LNCAP (cell line): ENCODE data around the gene REXO1.

ENCODE experiments used
- CTCF ChIP-seq: fragments of 450-650 bp; IDR thresholded peaks from 2 replicates; pipeline ENCODE4 v1.5.1; 2017; ENCODE audit warnings: mild to moderate bottlenecking

The REXO1 gene

GRCh38 chr19:1826557-1827521, 21.4 kb downstream of the REXO1 start:
- TF ChIP-seq CTCF: no peak

- peak; percentile 99 for TF ChIP-seq CTCF
Observed at GRCh38 chr19:1825909-1826556, 22.2 kb downstream of the REXO1 start.

GRCh38 chr19:1824252-1824622, 24.0 kb downstream of the REXO1 start:
- TF ChIP-seq CTCF: no peak

- no peak for TF ChIP-seq CTCF
Observed at GRCh38 chr19:1823539-1824251, 24.6 kb downstream of the REXO1 start.

- no peak for TF ChIP-seq CTCF
Observed at GRCh38 chr19:1823020-1823419, 25.3 kb downstream of the REXO1 start.

GRCh38 chr19:1822210-1822609, 26.1 kb downstream of the REXO1 start:
- no peak for TF ChIP-seq CTCF
